Hematopoietic multipotent progenitor cell treated with erythropoietin and hydrocortisone succinate and interleukin-3 and kit ligand, for 8 days (in vitro differentiated cells): ENCODE results near the gene CC2D1A.
"Not testable (repeated sequence)": the region's sequence is repeated elsewhere in the genome, so short reads cannot be mapped to it uniquely, and the experiment has no call there.

Experiments
- DNase-seq: peaks from one replicate; pipeline ENCODE4 v3.0.0-alpha.2; 2015

CC2D1A gene

DNA sequence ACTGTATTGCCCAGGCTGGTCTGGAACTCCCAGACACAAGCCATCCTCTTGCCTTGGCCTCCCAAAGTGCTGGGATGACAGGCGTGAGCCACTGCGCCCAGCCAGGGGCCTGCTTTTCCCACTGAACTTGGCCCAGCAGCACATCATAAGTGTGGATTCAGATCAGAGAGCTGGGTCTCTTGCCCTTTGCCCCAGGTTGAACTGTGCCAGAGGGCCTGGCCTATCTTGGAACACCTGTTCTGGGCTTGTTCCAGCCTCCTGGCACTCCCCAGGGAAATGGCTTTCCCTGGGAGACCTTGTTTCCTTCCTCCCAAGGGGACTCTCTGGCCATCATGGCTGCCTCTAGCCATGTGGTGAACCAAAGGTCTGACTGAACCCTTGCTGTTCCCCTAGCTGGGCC is 3.4 kb downstream of the CC2D1A start:
- no peak for DNase-seq

DNA sequence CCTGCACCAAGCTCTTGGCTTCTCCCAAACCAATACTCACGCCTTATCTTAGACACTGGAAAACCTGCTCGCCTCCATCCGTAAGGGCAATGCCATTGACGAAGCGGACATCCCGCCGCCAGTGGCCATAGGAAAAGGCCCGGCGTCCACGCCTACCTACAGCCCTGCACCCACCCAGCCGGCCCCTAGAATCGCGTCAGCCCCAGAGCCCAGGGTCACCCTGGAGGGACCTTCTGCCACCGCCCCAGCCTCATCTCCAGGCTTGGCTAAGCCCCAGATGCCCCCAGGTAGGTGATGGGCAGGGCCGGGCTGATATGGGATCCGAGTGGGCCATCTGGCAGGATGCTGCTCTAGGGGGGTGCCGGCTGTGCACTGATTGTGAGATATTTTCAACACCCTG is 7.4 kb downstream of the CC2D1A start:
- DNase-seq = no peak

- no peak for DNase-seq
Observed at GRCh38 chr19:13914777-13915176, 8.8 kb downstream of the CC2D1A start.

DNA sequence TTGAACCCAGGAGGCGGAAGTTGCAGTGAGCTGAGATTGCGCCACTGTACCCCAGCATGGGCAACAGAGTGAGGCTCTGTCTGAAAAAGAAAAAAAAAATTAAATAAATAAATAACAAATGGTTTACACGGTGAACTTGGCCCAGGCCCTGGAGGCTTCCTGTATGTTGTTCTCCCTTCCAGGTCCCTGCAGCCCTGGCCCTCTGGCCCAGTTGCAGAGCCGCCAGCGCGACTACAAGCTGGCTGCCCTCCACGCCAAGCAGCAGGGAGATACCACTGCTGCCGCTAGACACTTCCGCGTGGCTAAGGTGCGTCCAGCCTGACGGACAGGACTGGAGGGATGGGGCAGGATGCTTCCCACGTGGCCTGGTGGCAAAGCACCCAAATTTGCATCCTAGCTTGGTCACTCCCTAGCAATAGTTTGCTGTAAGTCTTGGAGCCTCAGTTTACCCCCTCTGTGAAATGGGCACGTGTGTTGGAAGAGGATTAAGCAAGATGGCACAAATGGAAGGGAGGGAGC is 11.9 kb downstream of the CC2D1A start:
- DNase-seq = no peak

- DNase-seq = no peak
Observed at GRCh38 chr19:13918726-13919411, 12.9 kb downstream of the CC2D1A start.

DNA sequence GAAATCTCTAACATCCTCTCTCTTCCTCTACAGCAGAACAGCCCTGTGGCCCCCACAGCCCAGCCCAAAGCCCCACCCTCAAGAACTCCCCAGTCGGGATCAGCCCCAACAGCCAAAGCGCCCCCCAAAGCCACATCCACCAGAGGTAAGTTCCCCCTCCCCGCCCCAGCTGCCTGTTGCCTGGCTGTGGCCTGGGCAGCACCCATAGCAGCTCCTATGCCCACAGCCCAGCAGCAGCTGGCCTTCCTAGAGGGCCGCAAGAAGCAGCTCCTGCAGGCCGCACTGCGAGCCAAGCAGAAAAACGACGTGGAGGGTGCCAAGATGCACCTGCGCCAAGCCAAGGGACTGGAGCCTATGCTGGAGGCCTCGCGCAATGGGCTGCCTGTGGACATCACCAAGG is 14.5 kb downstream of the CC2D1A start:
- no peak for DNase-seq

- peak; percentile 88 for DNase-seq
Observed at GRCh38 chr19:13920940-13921747, 15.1 kb downstream of the CC2D1A start.

- DNase-seq = not testable (repeated sequence)
Observed at GRCh38 chr19:13922118-13922517, 16.1 kb downstream of the CC2D1A start.

- no peak for DNase-seq
Observed at GRCh38 chr19:13923194-13923987, 17.4 kb downstream of the CC2D1A start.

DNA sequence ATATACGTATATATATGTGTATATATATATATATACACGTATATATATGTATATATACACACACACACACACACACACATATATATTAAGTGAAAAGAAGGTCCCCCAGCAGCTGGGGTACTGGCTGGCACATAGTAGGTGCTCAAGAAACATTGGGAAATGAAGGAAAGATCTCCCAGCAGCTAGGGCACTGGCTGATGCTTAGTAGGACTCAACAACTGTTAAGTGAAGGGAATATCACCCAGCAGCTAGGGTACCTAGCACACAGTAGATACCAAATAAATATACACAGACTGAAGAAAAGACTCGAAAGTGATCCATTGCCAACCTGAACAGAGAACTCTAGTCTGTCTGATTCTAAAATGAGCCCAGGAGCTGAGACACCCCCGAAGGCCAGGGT is 20.0 kb downstream of the CC2D1A start:
- no peak for DNase-seq

DNA sequence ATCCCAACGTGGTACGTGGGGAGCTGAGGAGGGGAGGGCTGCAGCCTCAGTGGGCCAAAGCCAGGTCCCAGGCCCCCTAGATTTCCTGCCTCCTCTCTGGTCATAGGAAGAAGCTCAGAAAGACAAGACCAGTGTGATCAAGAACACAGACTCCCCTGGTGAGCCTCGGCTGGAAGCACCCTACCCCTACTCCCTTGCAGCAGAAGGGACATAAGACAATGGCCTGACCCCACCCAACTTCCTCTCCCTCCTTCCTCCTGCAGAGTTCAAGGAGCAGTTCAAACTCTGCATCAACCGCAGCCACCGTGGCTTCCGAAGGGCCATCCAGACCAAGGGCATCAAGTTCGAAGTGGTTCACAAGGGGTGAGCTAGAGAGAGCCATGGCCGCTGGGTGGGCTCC is 20.7 kb downstream of the CC2D1A start:
- DNase-seq = no peak

- DNase-seq = no peak
Observed at GRCh38 chr19:13929340-13929739, 23.3 kb downstream of the CC2D1A start.

- DNase-seq = no peak
Observed at GRCh38 chr19:13929956-13930355, 24.0 kb downstream of the CC2D1A start.

DNA sequence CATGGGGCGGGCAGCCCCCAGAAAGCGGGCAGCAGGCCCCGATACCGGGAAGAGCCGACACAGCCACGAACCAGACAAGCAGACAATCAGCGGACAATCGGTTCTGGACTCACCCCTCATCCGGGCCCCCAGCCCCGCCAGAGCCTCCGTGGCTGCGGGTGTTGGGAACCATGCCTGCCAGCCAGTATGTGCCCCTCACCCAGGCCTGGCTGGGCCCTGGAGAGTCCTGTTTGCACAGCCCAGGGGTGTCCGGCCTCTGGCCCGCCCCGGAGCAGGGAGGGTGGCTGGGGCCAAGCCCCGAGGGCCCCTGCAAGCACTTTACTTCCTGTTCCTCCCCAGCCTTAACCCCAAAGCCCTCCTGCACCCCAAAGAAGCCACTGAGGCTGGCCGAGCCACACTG is 24.4 kb downstream of the CC2D1A start:
- DNase-seq = no peak

- DNase-seq = no peak
Observed at GRCh38 chr19:13931391-13932148, 25.6 kb downstream of the CC2D1A start.

GRCh38 chr19:13932149-13932637 is 26.2 kb downstream of the CC2D1A start:
- DNase-seq = no peak

DNA sequence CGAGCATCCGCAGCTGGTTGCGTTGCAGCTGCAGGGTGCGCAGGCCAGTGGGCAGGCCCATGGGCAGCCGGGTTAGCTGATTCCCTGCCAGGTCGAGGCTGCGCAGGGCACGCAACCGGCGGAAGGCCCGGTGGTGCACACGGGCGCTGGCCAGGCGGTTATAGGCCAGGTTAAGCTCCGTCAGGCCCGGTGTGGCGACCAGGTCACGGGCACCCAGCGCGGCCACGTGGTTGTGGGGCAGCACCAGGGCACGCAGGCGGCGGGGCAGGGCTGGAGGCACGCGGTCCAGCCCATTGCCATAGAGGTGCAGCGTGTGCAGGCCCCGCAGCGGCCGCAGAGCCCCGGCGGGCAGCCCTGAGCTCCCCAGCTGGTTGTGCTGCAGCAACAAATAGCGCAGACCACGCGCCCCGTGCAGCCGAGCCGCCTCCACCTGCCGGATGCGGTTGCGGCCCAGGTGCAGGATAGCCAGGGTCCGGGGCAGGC is 27.0 kb downstream of the CC2D1A start:
- DNase-seq = no peak

- DNase-seq = no peak
Observed at GRCh38 chr19:13934785-13935109, 28.7 kb downstream of the CC2D1A start.

DNA sequence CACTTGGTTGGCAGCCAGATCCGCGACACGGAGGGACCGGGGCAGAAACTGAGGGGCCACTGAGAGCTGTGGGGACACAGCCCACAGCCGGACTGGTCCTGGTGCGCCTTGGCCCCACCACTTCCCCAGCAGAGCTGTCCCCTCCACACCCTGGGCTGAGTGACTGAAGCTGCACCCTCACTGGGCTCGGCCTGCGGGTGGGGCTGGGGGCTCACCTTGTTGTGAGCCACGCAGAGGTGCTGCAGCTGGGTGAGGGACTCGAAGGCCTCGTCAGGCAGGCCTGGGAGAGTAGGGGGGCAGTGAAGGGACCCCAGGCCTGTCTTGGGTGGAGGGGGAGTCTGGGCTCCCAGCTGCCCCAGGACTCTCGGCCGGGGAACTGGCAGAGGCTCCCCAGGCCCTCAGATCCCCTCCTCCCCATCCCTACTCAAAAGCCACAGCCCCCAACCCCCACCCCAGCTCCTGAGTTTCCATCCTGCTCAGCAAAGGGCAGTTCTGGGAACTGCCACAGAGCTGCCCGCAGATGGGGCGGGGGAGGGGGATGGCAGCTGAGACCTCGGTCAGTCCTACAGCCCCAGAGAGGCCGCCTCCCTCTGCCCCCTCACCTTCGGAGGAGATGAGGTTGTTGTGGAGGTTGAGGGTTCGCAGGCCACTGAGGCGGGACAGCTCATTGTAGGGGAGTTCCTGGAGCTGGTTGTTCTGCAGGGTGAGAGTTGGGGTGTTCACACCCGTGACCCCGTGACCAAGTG is 29.9 kb downstream of the CC2D1A start:
- no peak for DNase-seq

DNA sequence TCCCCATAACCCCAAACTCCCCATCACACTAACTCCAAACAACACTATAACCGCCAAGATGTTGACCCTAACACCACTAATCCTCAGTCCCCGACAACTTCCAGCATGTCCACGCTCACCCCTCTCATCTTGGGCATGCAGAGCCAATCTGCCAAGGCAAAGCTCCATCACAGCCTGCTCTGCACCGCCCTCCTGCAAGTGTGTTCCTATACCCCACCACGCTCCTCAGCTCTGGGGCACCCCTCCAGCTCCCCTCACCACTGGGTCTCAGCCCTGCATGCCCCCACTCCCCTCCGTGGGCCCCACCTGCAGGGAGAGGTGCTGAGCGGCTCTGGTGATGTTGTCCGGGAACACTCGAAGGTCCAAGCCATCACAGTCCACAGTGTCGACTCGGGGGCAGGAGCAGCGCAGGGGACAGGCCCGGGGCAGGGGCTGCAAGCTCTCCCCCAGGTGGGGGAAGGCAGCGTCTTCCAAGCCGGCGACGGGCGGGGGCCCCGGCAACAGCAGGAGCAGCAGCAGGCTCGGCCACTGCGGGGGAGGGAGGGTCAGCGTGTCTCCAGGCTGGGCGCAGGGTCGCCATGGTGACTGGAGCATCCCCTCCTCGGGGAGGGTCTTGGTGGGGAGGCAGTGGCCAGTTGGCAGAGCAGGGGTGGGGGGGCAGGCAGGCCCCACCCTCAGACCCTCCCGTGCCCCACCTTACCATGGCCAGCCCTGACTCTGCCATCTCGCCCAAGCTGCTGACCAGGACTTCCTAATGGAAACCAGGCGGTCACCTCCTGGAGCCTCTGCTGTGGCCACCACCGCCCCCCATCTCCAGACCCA is 31.7 kb downstream of the CC2D1A start:
- no peak for DNase-seq
